HCT116 (cell line): ENCODE data around the gene STK31. TPM values are rescaled to one million over a fixed set of nuclear protein-coding genes. Genes with fewer than 3 reads are reported as not detected.

Source experiments
- ATAC-seq: fragments of 200-7000 bp; cut with Tn5 transposase; 2 replicates; pipeline ENCODE4 v1.9.1; 2020; ENCODE audit warnings: mild to moderate bottlenecking, moderate library complexity
- BruUV-seq: library from RNA; stranded (reverse); fragments of 400-500 nt; replicated peaks from 2 replicates; lab custom pipeline; 2021; lab: Mats Ljungman, UMichigan
- CTCF ChIA-PET: fragments of 300-600 bp; sonication (Branson Sonifier 250); formaldehyde crosslinking; loops from one replicate; lab custom pipeline; 2021; ENCODE audit warnings: antibody characterized with exemption; lab: Charles Lee
- POLR2A ChIA-PET: fragments of 300-600, 350-600 bp; sonication (Branson Sonifier 250); formaldehyde crosslinking; loops from one replicate; lab custom pipeline; 2021; ENCODE audit warnings: antibody characterized with exemption; lab: Charles Lee
- RAD21 ChIA-PET, 2 experiments: fragments of 300-600 bp; sonication (Branson Sonifier 250); formaldehyde crosslinking; loops; one replicate each; lab custom pipeline; 2023; ENCODE audit warnings: low total read pairs in 2 of 2; ENCODE audit not compliant: uncharacterized antibody in 2 of 2, unreplicated experiment in 2 of 2, low non-redundant PET in 1 of 2; lab: Charles Lee
- DNase-seq: peaks from one replicate; pipeline ENCODE4 v3.0.0-alpha.2; 2010; ENCODE audit warnings: low read depth, low spot score
- H2AFZ ChIP-seq: fragments of 200-600 bp; shearing (Covaris generic), sonication (generic); 2 replicates; pipeline ENCODE4 v1.6.1; 2017; ENCODE audit warnings: low read depth, mixed run types, mixed read lengths, antibody characterized with exemption, low read length; ENCODE audit not compliant: poor library complexity, severe bottlenecking
- H3K27ac ChIP-seq: 2 replicates; pipeline ENCODE4 v1.5.1; 2012; ENCODE audit warnings: low read depth, low read length
- H3K27me3 ChIP-seq: fragments of 200-600 bp; sonication (generic); 2 replicates; pipeline ENCODE4 v1.6.1; 2016; ENCODE audit warnings: mixed run types, low read length, mixed read lengths; ENCODE audit not compliant: insufficient read depth
- H3K36me3 ChIP-seq, 2 experiments: fragments of 200-500 bp in 1 of 2; fragments of 200-600 bp in 1 of 2; sonication (Bioruptor generic) in 1 of 2; sonication (generic) in 1 of 2; 2 replicates each; pipeline versions ENCODE4 v1.5.1 to v1.6.1; 2014 to 2016; ENCODE audit warnings: low read length in 2 of 2, inconsistent platforms in 1 of 2, mixed read lengths in 1 of 2, mixed run types in 1 of 2; ENCODE audit not compliant: insufficient read depth in 2 of 2, control insufficient read depth in 1 of 2
- H3K4me1 ChIP-seq, 2 experiments: fragments of 200-600 bp in 1 of 2; sonication (generic) in 1 of 2; 2 replicates each; pipeline versions ENCODE4 v1.5.1 to v1.6.1; 2012 to 2017; ENCODE audit warnings: low read length in 2 of 2, inconsistent platforms in 1 of 2, mild to moderate bottlenecking in 1 of 2, mixed read lengths in 1 of 2, mixed run types in 1 of 2, moderate library complexity in 1 of 2; ENCODE audit not compliant: insufficient read depth in 2 of 2, control insufficient read depth in 1 of 2
- H3K4me2 ChIP-seq: fragments of 200-600 bp; sonication (generic); 2 replicates; pipeline ENCODE4 v1.6.1; 2017; ENCODE audit warnings: mixed run types, low read length, mixed read lengths
- H3K4me3 ChIP-seq, 2 experiments: fragments of 200-600 bp in 1 of 2; sonication (generic) in 1 of 2; replicated peaks in 1 of 2; 2 replicates each; pipeline ENCODE4 v1.5.1; 2011 to 2016; ENCODE audit warnings: low read length in 2 of 2, control low read depth in 1 of 2, low read depth in 1 of 2, mild to moderate bottlenecking in 1 of 2, mixed read lengths in 1 of 2, mixed run types in 1 of 2
- H3K79me2 ChIP-seq: fragments of 200-600 bp; sonication (generic); 2 replicates; pipeline ENCODE4 v1.6.1; 2017; ENCODE audit warnings: mild to moderate bottlenecking, mixed run types, low read length, moderate library complexity, mixed read lengths; ENCODE audit not compliant: insufficient read depth
- H3K9ac ChIP-seq: fragments of 200-600 bp; sonication (generic); 2 replicates; pipeline ENCODE4 v1.6.1; 2016; ENCODE audit warnings: low read length, mixed read lengths
- H3K9me2 ChIP-seq: fragments of 200-600 bp; sonication (generic), shearing (Covaris generic); 2 replicates; pipeline ENCODE4 v1.6.1; 2017; ENCODE audit warnings: mixed run types, mild to moderate bottlenecking, moderate library complexity; ENCODE audit not compliant: insufficient read depth
- H3K9me3 ChIP-seq, 2 experiments: fragments of 200-500 bp in 1 of 2; fragments of 200-600 bp in 1 of 2; sonication (Bioruptor generic) in 1 of 2; sonication (generic) in 1 of 2; 2 replicates each; pipeline ENCODE4 v1.6.1; 2014 to 2017; ENCODE audit warnings: low read length in 2 of 2, mixed read lengths in 2 of 2, inconsistent platforms in 1 of 2, low read depth in 1 of 2, mild to moderate bottlenecking in 1 of 2, mixed run types in 1 of 2, moderate library complexity in 1 of 2; ENCODE audit not compliant: control insufficient read depth in 1 of 2, insufficient read depth in 1 of 2
- H4K20me1 ChIP-seq: fragments of 200-600 bp; sonication (generic), shearing (Covaris generic); 2 replicates; pipeline ENCODE4 v1.6.1; 2017; ENCODE audit warnings: mixed run types, mild to moderate bottlenecking, moderate library complexity; ENCODE audit not compliant: insufficient read depth
- CBX3 ChIP-seq: IDR thresholded peaks from 2 replicates; pipeline ENCODE4 v1.6.1; 2012; ENCODE audit warnings: low read depth
- ELF1 ChIP-seq: IDR thresholded peaks from 2 replicates; pipeline ENCODE4 v1.6.1; 2012; ENCODE audit warnings: low read depth, borderline replicate concordance
- EZH2 ChIP-seq: fragments of 200-600 bp; sonication (generic); IDR thresholded peaks from 2 replicates; pipeline ENCODE4 v1.6.1; 2017; ENCODE audit warnings: antibody characterized with exemption, mixed run types
- EZH2phosphoT487 ChIP-seq: fragments of 200-600 bp; IDR thresholded peaks from 2 replicates; pipeline ENCODE4 v1.6.1; 2018; ENCODE audit warnings: antibody characterized with exemption, borderline replicate concordance
- FOSL1 ChIP-seq: IDR thresholded peaks from 2 replicates; pipeline ENCODE4 v1.6.1; 2012; ENCODE audit warnings: low read depth
- POLR2A ChIP-seq: IDR thresholded peaks from 2 replicates; pipeline ENCODE4 v1.7.0; 2011; ENCODE audit warnings: borderline replicate concordance; ENCODE audit not compliant: insufficient read depth, insufficient read length; ENCODE audit errors: extremely low read depth
- POLR2AphosphoS5 ChIP-seq: IDR thresholded peaks from 2 replicates; pipeline ENCODE4 v1.6.1; 2011; ENCODE audit warnings: mild to moderate bottlenecking, low read depth, low read length, moderate library complexity
- RAD21 ChIP-seq: IDR thresholded peaks from 2 replicates; pipeline ENCODE4 v1.6.1; 2012; ENCODE audit warnings: low read depth, mild to moderate bottlenecking
- SIN3A ChIP-seq: IDR thresholded peaks from 2 replicates; pipeline ENCODE4 v1.6.1; 2012; ENCODE audit warnings: low read depth
- SP1 ChIP-seq: IDR thresholded peaks from 2 replicates; pipeline ENCODE4 v1.6.1; 2012; ENCODE audit warnings: low read depth
- SRF ChIP-seq: IDR thresholded peaks from 2 replicates; pipeline ENCODE4 v1.6.1; 2012; ENCODE audit warnings: low read depth
- TCF7L2 ChIP-seq: IDR thresholded peaks from 2 replicates; pipeline ENCODE4 v1.7.0; 2011; ENCODE audit warnings: borderline replicate concordance, inconsistent platforms; ENCODE audit not compliant: insufficient read depth, insufficient read length; ENCODE audit errors: extremely low read depth
- YY1 ChIP-seq: IDR thresholded peaks from 2 replicates; pipeline ENCODE4 v1.6.1; 2011; ENCODE audit warnings: low read length, low read depth, moderate library complexity, mild to moderate bottlenecking; ENCODE audit not compliant: insufficient replicate concordance; ENCODE audit errors: extremely low read depth
- intact Hi-C: fragments of 100-400 bp; cut with micrococcal nuclease; formaldehyde crosslinking; loops from 2 replicates; pipeline ENCODE4 v1.10.0; 2022
- total RNA-seq: library from RNA; stranded (reverse); gene quantifications from one replicate; pipeline ENCODE4 v1.2.1, GENCODE V29; 2021; ENCODE audit not compliant: unreplicated experiment
- TF ChIP-seq, protein P1 (sequence below): IDR thresholded peaks from 2 replicates; pipeline ENCODE4 v1.6.1; 2011; ENCODE audit warnings: mild to moderate bottlenecking, low read length, moderate library complexity; ENCODE audit not compliant: insufficient replicate concordance; ENCODE audit errors: extremely low read depth
- TF ChIP-seq, protein P2 (sequence below): IDR thresholded peaks from 2 replicates; pipeline ENCODE4 v1.6.1; 2012
- TF ChIP-seq, protein P3 (sequence below): IDR thresholded peaks from 2 replicates; pipeline ENCODE4 v1.6.1; 2012; ENCODE audit warnings: low read depth
- TF ChIP-seq, protein P4 (sequence below): IDR thresholded peaks from 2 replicates; pipeline ENCODE4 v1.6.1; 2012

Gene STK31
- total RNA-seq, 1 experiment from 2014 or later: not detected

DNA sequence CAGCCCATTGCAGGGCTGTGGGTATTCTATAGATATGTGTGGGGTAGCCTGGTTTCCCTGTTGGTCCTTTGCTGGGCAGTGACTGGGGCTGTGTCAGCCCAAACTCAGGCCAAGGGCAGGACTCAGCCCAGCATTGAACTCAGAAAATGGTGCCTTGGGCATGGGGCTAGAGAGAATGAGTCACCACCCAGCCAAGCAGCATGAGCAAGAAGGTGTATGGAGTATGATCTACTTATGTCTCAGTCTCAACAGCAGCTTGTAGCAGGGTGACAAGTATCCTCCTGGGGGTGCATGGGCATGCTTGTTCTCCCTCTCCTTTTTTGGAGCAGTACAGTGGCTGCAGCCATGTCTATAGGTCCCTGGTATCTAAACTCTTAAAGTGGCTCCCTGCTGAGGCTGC, 32.0 kb downstream of the STK31 start:
- no peaks in the 10 kb centered on the region for H3K36me3 ChIP-seq
- CTCF ChIA-PET: no interaction called here
- intact Hi-C loops: no loop called here
- H3K79me2 ChIP-seq: no peaks in the 10 kb centered on the region
- H3K9me2 ChIP-seq: no peaks in the 10 kb centered on the region
- ATAC-seq (no peak), DNase-seq (no peak)
- H3K4me3 ChIP-seq: no peak overlapping the region
- POLR2A ChIA-PET: no interaction called here
- no peaks in the 10 kb centered on the region for H3K4me1 ChIP-seq
- H3K4me2 ChIP-seq: no peak overlapping the region
- TF ChIP-seq POLR2AphosphoS5 (no peak), SRF (no peak), YY1 (no peak), CBX3 (no peak), SIN3A (no peak), SP1 (no peak), EZH2 (no peak), RAD21 (no peak), POLR2A (no peak), ELF1 (no peak), EZH2phosphoT487 (no peak), TCF7L2 (no peak), FOSL1 (no peak)
- TF ChIP-seq, protein P1, sequence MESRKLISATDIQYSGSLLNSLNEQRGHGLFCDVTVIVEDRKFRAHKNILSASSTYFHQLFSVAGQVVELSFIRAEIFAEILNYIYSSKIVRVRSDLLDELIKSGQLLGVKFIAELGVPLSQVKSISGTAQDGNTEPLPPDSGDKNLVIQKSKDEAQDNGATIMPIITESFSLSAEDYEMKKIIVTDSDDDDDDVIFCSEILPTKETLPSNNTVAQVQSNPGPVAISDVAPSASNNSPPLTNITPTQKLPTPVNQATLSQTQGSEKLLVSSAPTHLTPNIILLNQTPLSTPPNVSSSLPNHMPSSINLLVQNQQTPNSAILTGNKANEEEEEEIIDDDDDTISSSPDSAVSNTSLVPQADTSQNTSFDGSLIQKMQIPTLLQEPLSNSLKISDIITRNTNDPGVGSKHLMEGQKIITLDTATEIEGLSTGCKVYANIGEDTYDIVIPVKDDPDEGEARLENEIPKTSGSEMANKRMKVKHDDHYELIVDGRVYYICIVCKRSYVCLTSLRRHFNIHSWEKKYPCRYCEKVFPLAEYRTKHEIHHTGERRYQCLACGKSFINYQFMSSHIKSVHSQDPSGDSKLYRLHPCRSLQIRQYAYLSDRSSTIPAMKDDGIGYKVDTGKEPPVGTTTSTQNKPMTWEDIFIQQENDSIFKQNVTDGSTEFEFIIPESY: no peak
- TF ChIP-seq, protein P2, sequence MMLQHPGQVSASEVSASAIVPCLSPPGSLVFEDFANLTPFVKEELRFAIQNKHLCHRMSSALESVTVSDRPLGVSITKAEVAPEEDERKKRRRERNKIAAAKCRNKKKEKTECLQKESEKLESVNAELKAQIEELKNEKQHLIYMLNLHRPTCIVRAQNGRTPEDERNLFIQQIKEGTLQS: no peak
- TF ChIP-seq, protein P3, sequence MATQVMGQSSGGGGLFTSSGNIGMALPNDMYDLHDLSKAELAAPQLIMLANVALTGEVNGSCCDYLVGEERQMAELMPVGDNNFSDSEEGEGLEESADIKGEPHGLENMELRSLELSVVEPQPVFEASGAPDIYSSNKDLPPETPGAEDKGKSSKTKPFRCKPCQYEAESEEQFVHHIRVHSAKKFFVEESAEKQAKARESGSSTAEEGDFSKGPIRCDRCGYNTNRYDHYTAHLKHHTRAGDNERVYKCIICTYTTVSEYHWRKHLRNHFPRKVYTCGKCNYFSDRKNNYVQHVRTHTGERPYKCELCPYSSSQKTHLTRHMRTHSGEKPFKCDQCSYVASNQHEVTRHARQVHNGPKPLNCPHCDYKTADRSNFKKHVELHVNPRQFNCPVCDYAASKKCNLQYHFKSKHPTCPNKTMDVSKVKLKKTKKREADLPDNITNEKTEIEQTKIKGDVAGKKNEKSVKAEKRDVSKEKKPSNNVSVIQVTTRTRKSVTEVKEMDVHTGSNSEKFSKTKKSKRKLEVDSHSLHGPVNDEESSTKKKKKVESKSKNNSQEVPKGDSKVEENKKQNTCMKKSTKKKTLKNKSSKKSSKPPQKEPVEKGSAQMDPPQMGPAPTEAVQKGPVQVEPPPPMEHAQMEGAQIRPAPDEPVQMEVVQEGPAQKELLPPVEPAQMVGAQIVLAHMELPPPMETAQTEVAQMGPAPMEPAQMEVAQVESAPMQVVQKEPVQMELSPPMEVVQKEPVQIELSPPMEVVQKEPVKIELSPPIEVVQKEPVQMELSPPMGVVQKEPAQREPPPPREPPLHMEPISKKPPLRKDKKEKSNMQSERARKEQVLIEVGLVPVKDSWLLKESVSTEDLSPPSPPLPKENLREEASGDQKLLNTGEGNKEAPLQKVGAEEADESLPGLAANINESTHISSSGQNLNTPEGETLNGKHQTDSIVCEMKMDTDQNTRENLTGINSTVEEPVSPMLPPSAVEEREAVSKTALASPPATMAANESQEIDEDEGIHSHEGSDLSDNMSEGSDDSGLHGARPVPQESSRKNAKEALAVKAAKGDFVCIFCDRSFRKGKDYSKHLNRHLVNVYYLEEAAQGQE: no peak
- TF ChIP-seq, protein P4, sequence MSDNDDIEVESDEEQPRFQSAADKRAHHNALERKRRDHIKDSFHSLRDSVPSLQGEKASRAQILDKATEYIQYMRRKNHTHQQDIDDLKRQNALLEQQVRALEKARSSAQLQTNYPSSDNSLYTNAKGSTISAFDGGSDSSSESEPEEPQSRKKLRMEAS: no peak
- no peak overlapping the region for H3K9ac ChIP-seq
- H4K20me1 ChIP-seq: no peaks in the 10 kb centered on the region
- BruUV-seq: no TSS peak
- H3K27me3 ChIP-seq: no peaks in the 10 kb centered on the region
- H3K27ac ChIP-seq: no peak overlapping the region
- peaks cover 5 to 7% of the 10 kb centered on the region in 2 experiments; a peak in 2 of 4 replicates for H3K9me3 ChIP-seq
- RAD21 ChIA-PET: no interaction called here
- H2AFZ ChIP-seq: no peak overlapping the region
